Pons (tissue), 1 donor: ENCODE measurements around the gene SPATA46.
"Not testable (repeated sequence)": the region's sequence is repeated elsewhere in the genome, so short reads cannot be mapped to it uniquely, and the experiment has no call there.

Source experiments
- DNase-seq: peaks from one replicate; pipeline ENCODE4 v3.0.0-alpha.2; 2016; ENCODE audit warnings: low spot score

SPATA46 gene

DNA sequence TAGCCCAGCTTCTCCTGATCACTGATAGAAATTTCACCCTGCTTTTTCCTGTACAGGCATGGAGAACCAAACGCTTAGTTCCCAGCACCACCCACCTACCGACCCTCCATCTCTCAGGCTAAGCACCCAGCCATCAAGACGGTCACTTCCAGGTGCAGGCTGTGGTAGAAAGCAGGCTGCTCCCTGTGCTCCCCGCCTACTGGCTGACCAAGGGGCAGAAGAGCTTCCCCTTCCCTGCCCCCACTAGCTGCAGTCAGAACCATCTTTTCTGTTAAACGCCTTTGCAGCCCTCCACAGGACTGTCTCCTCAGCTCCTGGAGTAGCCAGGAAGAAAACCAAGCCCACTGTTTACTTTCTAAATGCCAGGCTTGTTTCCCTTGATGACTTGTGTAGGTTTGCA is 23.0 kb downstream of the SPATA46 start:
- no peak for DNase-seq

DNA sequence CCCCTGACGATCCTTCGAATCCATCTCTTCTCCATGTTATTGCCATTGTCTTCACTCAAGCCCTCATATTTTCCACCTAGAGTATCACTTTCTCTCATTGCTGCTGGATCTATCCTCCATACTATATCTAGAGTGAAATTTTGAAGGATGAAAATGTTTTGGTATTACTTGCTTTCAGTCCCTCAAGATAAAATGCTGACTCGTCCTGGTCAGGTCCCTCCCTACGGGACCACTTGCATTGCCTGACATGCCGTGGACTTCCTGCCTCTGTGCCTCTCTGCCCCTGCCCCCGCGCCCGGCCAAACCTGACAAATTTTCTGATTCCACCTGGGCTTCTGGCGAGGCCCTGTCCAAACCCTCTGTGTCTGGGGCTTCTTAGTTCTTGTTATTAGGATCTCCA is 23.6 kb downstream of the SPATA46 start:
- DNase-seq, result no peak

DNA sequence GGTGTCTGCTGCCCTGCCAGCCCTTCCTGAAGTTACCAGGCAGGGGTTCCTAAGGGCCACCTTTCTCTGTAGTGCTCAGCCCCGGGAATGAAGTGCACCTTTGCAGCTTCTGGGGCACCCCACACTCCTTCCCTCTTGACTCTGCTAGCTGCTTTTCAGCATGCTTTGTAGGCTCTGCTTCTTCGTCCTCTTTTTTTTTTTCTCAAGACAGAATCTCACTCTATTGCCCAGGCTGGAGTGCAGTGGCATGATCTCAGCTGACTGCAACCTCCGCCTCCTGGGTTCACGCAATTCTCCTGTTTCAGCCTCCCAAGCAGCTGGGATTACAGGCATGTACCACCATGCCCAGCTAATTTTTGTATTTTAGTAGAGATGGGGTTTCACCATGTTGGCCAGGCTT is 24.8 kb downstream of the SPATA46 start:
- not testable (repeated sequence) for DNase-seq

DNA sequence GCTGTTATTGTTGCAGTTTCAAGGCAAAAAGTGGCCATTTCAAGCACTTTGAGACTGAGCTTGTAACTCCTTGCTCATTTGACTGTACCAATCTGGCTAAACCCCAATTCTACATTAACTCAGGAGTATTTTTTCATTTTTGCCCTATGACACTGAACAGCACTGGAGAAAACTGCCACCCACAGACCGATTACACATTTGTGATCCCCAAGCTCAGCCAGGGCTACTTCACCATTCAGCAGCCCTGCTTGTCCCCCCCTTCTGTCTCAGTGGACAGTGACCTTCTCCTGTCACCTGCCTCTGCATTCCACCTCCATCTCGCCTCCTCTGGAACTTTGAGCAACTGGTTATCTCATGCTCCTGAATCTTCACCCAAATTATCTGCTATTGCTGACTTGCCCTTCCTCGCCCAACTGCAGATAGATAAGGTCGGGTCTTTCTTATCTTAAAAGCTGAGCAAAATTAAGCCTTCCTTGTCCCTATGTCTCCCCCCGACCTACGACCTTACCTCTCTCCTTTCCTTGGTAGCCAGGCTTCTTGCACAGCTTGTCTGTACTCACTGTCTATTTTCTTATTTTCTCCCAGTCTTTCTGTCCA is 25.3 kb downstream of the SPATA46 start:
- no peak for DNase-seq

DNA sequence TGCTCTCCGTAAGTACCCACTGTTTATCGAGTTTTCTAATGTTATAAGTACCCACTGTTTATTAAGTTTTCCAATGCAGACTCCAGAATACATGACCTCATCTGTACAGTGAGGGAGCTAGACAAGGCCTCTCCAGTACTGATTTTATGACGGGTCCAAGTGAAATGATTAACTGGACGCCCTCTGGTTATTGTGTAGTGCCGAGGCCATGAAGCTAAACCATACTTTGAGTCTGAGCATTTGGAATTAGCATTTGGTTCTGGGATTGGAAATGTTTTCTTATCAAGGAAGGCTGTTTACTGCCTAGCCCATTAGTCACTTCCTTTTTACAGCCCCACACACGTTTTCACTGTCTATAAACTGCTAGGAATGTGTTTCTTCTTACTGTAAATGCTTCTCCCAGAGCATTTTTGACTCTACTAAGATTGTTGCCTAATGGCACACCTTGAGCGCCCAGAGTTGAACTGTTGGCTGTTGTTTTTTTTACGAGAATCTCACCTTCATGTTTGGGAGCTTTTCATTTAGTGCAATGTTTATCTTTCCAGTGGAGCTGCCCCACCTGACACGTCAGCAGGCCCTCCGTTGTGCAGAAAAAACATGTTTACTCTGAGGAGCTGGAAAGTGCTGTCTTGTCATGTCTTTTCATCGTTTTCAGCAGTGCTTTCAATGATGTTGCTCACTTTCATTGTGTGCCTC is 26.9 kb downstream of the SPATA46 start:
- DNase-seq, result no peak

DNA sequence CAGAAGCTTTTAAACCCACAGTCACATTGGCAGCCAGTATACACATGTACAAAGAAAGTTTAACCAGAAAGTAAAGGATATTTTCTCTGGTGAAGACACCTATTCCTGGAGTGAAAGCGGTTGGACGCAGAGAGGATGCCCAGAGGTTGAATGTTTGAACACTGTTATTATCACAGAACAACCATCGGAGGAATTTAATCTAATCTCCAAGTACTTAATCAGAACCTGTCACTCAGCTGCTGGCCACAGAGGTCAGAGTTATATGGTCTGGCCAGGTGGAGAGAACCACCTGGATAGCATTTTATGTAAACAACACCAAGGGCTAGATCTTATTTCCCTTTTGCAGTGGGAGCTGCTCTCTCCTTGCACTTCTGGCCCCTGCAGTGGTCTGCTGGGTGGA is 29.4 kb downstream of the SPATA46 start:
- no peak for DNase-seq

DNA sequence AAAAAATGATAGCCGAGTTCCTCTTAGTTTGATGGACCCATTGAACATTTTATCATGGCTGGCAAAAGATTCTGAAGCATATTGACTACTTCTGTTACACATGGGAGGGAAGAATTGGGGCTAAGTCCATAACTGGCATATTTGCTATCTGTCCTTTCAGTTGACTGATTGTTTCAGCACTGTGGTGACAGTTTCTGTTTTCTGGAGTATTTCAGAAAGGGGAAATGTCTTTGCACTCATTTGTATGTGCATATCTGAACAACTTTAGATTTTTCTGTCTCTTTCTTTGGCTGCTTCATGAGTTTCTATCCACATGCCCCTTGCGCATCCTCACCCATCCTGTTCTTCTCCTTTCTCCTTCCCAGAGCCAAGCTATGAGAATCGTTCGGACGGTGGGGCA is 33.2 kb downstream of the SPATA46 start:
- DNase-seq, result no peak

DNA sequence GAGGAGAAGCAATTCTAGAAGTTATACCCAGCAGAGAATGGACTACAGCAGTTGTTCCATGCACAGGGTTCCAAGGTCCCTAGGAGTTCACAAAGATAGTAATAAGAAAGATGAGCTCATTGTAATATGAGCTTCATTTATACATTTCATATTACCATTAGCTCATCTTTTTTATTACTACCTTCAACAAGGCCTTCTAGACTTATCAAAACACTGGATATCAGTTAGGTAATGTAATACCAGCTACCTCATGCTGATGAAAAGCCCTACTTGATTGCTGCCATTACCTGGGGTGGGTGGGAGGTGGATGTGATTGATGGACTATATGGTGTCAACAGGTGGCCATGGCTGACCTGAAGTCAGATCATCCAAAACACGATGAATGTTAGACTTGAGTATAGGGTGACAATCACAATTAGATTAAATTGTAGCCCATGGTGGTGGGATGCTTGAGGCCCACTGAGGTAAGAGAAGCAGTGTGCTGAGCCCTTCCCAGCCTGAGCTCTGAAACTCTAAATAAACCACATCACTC is 34.1 kb downstream of the SPATA46 start:
- DNase-seq, result no peak

DNA sequence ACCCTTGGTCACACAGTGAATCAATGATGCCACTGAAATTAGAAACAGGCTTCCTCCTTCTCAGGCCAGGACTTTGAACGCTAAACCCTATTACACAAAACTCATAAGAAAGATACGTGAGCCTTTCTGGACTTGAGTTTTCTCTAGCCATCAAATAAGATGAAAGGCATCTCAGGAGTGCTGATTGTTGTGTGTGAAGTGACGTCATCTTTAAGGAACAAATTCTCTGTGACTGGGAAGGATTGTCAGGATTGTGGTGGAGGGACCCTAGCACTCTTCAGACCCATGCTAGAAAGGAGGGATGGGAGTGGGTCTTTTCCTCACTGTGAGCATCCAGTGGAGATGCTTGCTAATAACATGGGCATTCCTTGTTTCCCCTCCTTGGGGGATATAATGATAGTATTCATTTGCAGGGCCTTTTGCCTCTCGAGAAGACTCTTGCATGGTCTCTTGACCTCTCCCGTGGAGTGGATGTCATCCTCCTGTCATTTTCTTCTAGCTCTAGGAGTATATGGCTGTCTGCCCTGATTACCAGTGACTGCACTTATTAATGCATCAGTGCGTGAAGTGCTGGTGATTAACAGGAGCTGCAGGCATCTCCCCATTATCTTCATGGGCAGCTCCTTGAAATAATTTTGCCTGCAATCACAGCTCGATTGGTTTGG is 39.9 kb downstream of the SPATA46 start:
- DNase-seq, result no peak

DNA sequence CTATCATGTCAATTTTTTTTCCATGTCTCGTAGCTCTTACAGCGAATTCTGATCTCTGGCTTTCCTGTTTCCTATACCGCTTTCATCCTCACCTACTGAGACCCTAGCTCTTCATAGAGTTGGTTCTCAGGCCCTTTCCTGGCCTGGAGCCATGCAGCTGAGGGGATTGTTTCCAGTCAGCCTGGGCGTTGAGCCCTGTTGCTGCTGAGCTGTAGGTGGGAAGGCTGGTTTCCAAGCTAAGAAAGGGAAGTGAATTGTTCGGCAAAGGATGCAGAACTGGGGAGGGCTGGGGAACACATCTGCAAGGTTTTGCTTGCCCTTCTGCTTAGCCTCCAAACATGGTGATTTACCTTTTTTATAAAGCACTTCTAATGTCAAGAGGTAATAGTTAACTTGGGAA is 41.5 kb downstream of the SPATA46 start:
- peak; percentile 25 for DNase-seq

DNA sequence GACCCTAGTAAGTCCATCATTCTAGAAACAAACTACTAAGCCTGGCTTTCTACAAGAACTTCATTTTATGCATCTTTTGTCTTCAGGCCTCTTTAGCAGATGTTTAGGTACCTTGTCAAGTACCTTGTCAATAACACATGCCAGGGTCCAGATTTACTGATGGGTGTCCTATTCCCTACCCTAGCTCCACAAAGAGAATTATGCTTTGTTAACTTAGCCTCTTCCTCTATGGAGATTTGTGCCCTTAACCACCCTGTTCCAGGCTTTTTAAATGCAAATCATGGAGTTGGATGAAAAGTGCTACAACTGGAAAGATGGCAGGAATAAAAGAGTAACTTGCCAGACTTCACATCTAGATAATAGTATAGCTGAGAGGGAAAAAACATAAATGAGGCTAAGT is 42.7 kb downstream of the SPATA46 start:
- DNase-seq, result no peak

DNA sequence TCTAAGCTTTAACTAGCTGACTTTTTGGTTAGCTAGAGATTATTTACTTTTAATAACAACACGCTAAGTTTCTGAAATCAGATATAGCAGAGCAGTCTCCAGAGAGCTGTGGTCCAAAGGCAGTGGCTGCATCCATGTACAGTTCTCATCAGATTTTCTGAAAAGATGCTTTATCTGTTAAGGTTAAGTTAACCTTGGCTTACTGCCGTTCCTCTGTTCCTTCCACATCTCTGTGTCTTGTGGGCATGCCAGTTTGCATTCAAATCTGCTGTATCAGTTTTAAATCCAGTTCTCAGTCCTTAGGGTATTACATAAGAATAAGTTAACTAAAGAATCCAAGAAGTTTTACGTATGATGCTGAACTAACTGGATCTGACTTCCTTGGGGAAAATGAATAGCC is 46.8 kb downstream of the SPATA46 start:
- no peak for DNase-seq

DNA sequence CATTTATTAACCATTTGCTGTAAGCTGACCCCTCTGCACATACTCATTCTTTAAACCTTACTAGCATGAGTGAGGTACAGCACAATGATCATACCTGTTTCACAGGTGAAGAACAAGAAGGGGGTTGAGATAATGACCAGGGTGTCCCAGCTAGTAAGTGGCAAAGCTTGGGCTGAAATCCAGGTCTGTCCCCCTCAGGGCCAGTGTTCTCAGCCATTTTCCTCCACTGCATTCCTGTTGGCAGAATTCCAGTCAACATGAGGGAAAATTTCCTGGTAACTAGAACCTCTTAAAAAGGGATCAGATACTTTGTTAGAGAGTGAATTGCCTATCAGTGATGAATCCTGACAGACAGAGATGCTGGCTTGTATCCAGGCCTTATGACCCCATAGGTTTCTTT is 48.1 kb downstream of the SPATA46 start:
- no peak for DNase-seq

DNA sequence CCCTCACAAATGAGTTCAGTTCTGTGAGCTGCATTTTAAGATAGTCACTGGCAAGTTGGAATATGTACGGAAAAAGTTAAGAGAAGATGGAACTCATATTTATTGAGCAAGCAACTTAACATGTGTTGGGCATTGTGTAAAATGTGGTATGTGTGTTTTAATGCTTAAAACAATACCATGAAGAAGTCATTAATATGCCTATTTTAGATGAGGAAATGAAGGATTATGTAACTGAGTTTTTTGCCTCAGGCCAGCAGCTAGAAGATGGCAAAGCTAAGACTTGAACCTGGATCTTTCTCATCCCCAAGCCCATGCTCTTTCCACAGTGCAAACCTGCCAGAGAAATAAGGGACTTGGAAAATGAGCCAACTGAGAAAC is 48.9 kb downstream of the SPATA46 start:
- DNase-seq, result no peak

DNA sequence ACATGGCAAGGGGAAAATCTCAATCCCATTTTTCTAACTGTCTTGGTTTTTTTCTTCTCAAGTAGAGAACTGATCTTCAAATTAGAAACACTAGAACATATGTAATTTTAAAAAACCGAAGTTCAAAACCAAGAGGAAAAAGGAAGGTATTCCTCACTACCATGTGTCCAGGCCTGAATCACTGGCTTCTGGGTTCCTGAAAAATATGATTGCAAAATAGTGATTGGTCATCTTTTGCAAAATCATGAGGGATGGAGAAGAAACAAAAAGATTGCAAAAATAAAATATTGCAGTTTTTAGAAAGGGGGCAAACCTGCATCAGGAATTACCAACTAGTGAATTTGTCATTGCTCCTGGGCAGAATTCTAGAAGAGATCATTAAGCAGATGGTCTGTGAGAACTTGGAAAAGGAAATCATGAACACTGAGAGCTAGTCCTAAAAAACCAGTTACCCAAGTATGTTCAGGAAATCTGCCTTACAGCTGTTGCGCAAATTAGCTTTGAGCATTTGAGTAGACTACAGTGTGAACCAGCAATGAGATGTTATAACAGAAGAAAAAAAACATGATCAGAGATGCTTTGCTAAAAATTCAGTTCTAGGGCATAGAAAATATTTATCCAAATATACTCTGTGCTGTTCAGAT is 49.4 kb downstream of the SPATA46 start:
- DNase-seq, result no peak

DNA sequence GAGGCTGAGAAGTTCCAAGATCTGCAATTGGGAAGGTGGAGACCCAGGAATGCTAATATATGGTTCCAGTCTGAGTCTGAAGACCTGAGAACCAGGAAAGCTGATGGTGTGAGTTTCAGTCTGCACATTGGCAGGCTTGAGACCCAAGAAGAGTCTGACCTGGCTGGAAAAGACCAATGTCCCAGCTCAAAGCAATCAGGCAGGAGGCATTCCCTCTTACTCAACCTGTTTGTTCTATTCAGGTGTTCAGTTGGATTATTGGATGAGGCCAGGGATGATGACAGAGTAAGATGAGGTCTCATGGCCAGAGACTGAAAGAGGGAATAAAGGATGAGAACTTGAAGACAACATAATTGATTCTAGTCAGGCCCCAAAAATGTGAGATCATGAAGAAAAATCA is 50.1 kb downstream of the SPATA46 start:
- no peak for DNase-seq

DNA sequence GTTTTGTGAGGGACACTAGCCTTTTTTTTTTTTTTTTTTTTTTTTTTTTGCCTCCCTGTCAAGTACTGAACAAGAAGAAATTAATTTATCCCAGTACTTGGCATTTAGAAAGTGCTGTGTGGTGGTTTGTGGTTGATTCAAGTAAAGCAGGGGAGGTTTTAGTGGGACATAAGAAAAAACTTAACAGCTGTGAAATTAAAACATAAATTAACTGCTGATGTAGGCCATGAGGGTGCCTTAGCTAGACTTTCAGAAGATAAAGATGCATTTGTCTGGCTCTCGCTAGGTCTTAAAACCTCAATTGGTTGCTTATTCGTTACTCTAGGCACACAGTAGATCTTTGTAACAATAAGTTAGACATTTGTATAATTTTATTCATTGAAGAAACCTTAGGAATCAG is 52.3 kb downstream of the SPATA46 start:
- no peak for DNase-seq
